KMS-11 (cell line): ENCODE measurements around the gene SLC35A5.

Experiments
- H2AFZ ChIP-seq: fragments of 200-600 bp; sonication (generic); 2 replicates; pipeline ENCODE4 v1.6.1; 2016; ENCODE audit warnings: antibody characterized with exemption, mixed run types, low read depth
- H3K27ac ChIP-seq: fragments of 200-600 bp; sonication (generic); 2 replicates; pipeline ENCODE4 v1.6.1; 2016; ENCODE audit warnings: mild to moderate bottlenecking, mixed run types
- H3K27me3 ChIP-seq: fragments of 200-600 bp; sonication (generic); 2 replicates; pipeline ENCODE4 v1.6.1; 2017; ENCODE audit warnings: mild to moderate bottlenecking, low read depth, mixed run types, moderate library complexity; ENCODE audit not compliant: insufficient read depth
- H3K36me3 ChIP-seq: fragments of 200-600 bp; sonication (generic); 2 replicates; pipeline ENCODE4 v1.6.1; 2017; ENCODE audit warnings: mild to moderate bottlenecking, mixed run types; ENCODE audit not compliant: insufficient read depth
- H3K4me1 ChIP-seq: fragments of 200-600 bp; sonication (generic); 2 replicates; pipeline ENCODE4 v1.6.1; 2016; ENCODE audit warnings: mild to moderate bottlenecking, low read depth, mixed run types; ENCODE audit not compliant: poor library complexity, severe bottlenecking
- H3K4me2 ChIP-seq: fragments of 200-600 bp; sonication (generic); 2 replicates; pipeline ENCODE4 v1.7.0; 2016; ENCODE audit warnings: mild to moderate bottlenecking, mixed run types
- H3K4me3 ChIP-seq: fragments of 200-600 bp; sonication (generic); IDR thresholded peaks from 2 replicates; pipeline ENCODE4 v1.6.1; 2017; ENCODE audit warnings: low read depth, low read length, mixed read lengths; ENCODE audit not compliant: insufficient read depth
- H3K79me2 ChIP-seq: fragments of 200-600 bp; sonication (generic); 2 replicates; pipeline ENCODE4 v1.6.1; 2016; ENCODE audit warnings: low read depth, mixed run types; ENCODE audit not compliant: insufficient read depth
- H3K9ac ChIP-seq: fragments of 200-600 bp; sonication (generic); 2 replicates; pipeline ENCODE4 v1.6.1; 2016; ENCODE audit warnings: mild to moderate bottlenecking, mixed run types
- H4K20me1 ChIP-seq: fragments of 200-600 bp; sonication (generic); 2 replicates; pipeline ENCODE4 v1.6.1; 2016; ENCODE audit warnings: mild to moderate bottlenecking, mixed run types; ENCODE audit not compliant: insufficient read depth
- TF ChIP-seq, protein P1 (sequence below): fragments of 200-600 bp; sonication (generic); conservative IDR thresholded peaks from 2 replicates; pipeline ENCODE4 v1.6.1; 2017; ENCODE audit warnings: low read depth, mild to moderate bottlenecking, antibody characterized with exemption, low read length, moderate library complexity, mixed read lengths

The SLC35A5 gene

DNA sequence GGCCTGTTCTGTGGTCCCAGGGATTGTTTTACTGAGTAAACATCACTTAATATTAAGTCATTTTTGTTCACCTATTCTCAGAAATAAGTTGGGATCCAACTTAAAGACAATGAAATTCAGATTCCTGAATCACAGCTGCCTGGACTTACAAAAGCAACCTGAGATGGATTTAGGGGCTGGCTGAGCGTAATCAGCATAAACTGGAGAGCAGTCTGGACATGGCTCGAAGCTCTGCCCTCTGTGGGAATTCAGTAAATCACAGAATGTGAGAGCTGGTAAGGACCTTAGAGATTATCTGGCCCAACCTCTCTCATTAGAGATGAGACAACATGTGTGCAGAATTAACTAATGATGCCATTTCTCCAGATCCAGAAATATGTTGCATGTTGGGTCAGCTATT is 55.4 kb downstream of the SLC35A5 start:
- H3K36me3 ChIP-seq: no peaks in the 10 kb centered on the region
- no peaks in the 10 kb centered on the region for H4K20me1 ChIP-seq
- H2AFZ ChIP-seq: no peak overlapping the region
- peaks cover 7% of the 10 kb centered on the region for H3K4me1 ChIP-seq
- H3K79me2 ChIP-seq: no peaks in the 10 kb centered on the region
- H3K4me2 ChIP-seq: no peak overlapping the region
- no peaks in the 10 kb centered on the region for H3K27me3 ChIP-seq
- H3K9ac ChIP-seq: no peak overlapping the region
- TF ChIP-seq, protein P1, sequence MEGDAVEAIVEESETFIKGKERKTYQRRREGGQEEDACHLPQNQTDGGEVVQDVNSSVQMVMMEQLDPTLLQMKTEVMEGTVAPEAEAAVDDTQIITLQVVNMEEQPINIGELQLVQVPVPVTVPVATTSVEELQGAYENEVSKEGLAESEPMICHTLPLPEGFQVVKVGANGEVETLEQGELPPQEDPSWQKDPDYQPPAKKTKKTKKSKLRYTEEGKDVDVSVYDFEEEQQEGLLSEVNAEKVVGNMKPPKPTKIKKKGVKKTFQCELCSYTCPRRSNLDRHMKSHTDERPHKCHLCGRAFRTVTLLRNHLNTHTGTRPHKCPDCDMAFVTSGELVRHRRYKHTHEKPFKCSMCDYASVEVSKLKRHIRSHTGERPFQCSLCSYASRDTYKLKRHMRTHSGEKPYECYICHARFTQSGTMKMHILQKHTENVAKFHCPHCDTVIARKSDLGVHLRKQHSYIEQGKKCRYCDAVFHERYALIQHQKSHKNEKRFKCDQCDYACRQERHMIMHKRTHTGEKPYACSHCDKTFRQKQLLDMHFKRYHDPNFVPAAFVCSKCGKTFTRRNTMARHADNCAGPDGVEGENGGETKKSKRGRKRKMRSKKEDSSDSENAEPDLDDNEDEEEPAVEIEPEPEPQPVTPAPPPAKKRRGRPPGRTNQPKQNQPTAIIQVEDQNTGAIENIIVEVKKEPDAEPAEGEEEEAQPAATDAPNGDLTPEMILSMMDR: no peak
- no peak overlapping the region for H3K4me3 ChIP-seq
- H3K27ac ChIP-seq: no peak overlapping the region

DNA sequence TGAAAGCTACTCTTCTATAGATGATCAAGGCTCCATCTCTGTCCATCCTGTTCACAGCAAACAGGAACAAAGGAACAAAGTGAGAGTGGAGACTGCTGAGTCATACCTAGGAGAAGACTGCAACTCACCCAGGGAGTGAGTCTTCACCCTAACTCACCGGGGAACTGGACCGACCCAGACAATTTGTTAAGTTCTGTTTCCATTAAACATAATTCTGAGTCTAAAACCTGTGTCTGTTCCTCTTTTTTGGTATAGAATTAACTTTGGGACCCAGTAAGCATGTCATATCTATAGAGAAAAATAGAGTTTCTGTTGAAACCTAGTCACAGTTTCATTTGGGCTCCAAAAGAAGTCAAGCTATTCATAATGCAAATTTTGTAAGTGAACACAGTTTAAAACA is 57.5 kb downstream of the SLC35A5 start:
- H4K20me1 ChIP-seq: no peaks in the 10 kb centered on the region
- no peak overlapping the region for H3K27ac ChIP-seq
- H3K9ac ChIP-seq: no peak overlapping the region

GRCh38 chr3:112623213-112623612 is 61.4 kb downstream of the SLC35A5 start:
- no peaks in the 10 kb centered on the region for H3K79me2 ChIP-seq

More for the DNA sequence above, 57.5 kb downstream of the SLC35A5 start:
- Histone ChIP-seq H3K4me2 (no peak overlapping the region), H3K36me3 (no peaks in the 10 kb centered on the region), H3K4me3 (no peak overlapping the region), H3K4me1 (peaks cover 7% of the 10 kb centered on the region), H2AFZ (no peak overlapping the region), H3K79me2 (no peaks in the 10 kb centered on the region), H3K27me3 (no peaks in the 10 kb centered on the region)
- TF ChIP-seq, protein P1: no peak

GRCh38 chr3:112623717-112624116 is 61.9 kb downstream of the SLC35A5 start:
- no peaks in the 10 kb centered on the region for H3K79me2 ChIP-seq

More at GRCh38 chr3:112623213-112623612, 61.4 kb downstream of the SLC35A5 start:
- Histone ChIP-seq H3K27me3 (no peaks in the 10 kb centered on the region), H2AFZ (no peak overlapping the region), H3K9ac (no peak overlapping the region), H3K27ac (no peak overlapping the region), H3K4me2 (no peak overlapping the region), H3K4me1 (peaks cover 7% of the 10 kb centered on the region), H3K36me3 (no peaks in the 10 kb centered on the region), H4K20me1 (no peaks in the 10 kb centered on the region), H3K4me3 (no peak overlapping the region)
- TF ChIP-seq, protein P1: no peak

More at GRCh38 chr3:112623717-112624116, 61.9 kb downstream of the SLC35A5 start:
- Histone ChIP-seq H3K36me3 (no peaks in the 10 kb centered on the region), H4K20me1 (no peaks in the 10 kb centered on the region), H3K27ac (no peak overlapping the region), H3K27me3 (no peaks in the 10 kb centered on the region), H3K4me2 (no peak overlapping the region), H3K4me3 (no peak overlapping the region), H3K9ac (no peak overlapping the region), H2AFZ (no peak overlapping the region), H3K4me1 (peaks cover 7% of the 10 kb centered on the region)
- TF ChIP-seq, protein P1: no peak
